Neural cell (in vitro differentiated cells): ENCODE measurements around the gene TMF1.

Experiments
- CTCF ChIP-seq: fragments of 450-650 bp; IDR thresholded peaks from 2 replicates; pipeline ENCODE4 v1.5.1; 2014; ENCODE audit warnings: antibody characterized with exemption, mild to moderate bottlenecking, moderate library complexity; ENCODE audit not compliant: poor library complexity, severe bottlenecking
- EP300 ChIP-seq: fragments of 450-650 bp; conservative IDR thresholded peaks from 2 replicates; pipeline ENCODE4 v1.6.1; 2014; ENCODE audit warnings: antibody characterized with exemption, mild to moderate bottlenecking, moderate library complexity; ENCODE audit not compliant: poor library complexity, severe bottlenecking
- EZH2 ChIP-seq: fragments of 200-600, 300-800 bp; shearing (Covaris generic), sonication (generic); IDR thresholded peaks from 2 replicates; pipeline ENCODE4 v1.6.1; 2014; ENCODE audit warnings: antibody characterized with exemption, low read length, borderline replicate concordance, mild to moderate bottlenecking; ENCODE audit not compliant: insufficient read depth, poor library complexity, severe bottlenecking
- POLR2AphosphoS5 ChIP-seq: IDR thresholded peaks from 2 replicates; pipeline ENCODE4 v1.6.1; 2012
- RAD21 ChIP-seq: fragments of 450-650 bp; conservative IDR thresholded peaks from 2 replicates; pipeline ENCODE4 v1.6.1; 2014; ENCODE audit warnings: antibody characterized with exemption, mild to moderate bottlenecking, moderate library complexity
- REST ChIP-seq: IDR thresholded peaks from 2 replicates; pipeline ENCODE4 v1.6.1; 2012; ENCODE audit warnings: borderline replicate concordance
- SMC3 ChIP-seq: fragments of 450-650 bp; conservative IDR thresholded peaks from 2 replicates; pipeline ENCODE4 v1.6.1; 2014; ENCODE audit warnings: antibody characterized with exemption, mild to moderate bottlenecking, moderate library complexity; ENCODE audit not compliant: poor library complexity
- TAF1 ChIP-seq: IDR thresholded peaks from 2 replicates; pipeline ENCODE4 v1.6.1; 2012; ENCODE audit warnings: low read depth

- TF ChIP-seq EZH2 (no peak), REST (no peak), POLR2AphosphoS5 (no peak), SMC3 (no peak), CTCF (no peak), RAD21 (no peak), EP300 (no peak), TAF1 (no peak)
Observed at GRCh38 chr3:69081583-69082262, 29.6 kb upstream of the TMF1 start.
